ENCODE results near the gene SLC66A2. TPM values are rescaled to one million over a fixed set of nuclear protein-coding genes. Genes with fewer than 3 reads are reported as not detected.
"Not testable (repeated sequence)": the region's sequence is repeated elsewhere in the genome, so short reads cannot be mapped to it uniquely, and the experiment has no call there.

Gene SLC66A2
- total and polyA plus RNA-seq, 3 experiments from 2014 or later, result 18.3 to 31.7 (median 29.9) TPM

- Mint-ChIP-seq H3K4me3 (no peak overlapping the region), H3K36me3 (no peaks in the 10 kb centered on the region), H3K27me3 (no peaks in the 10 kb centered on the region), H3K4me1 (no peaks in the 10 kb centered on the region), H3K9me3 (peaks cover 0 to 5% (median 2%) of the 10 kb centered on the region in 5 donors), H3K27ac (no peak overlapping the region)
- H3K4me3 ChIP-seq (ENCODE audit: low read length), result no peak overlapping the region
- ChIA-PET POLR2A (no interaction called here), CTCF (no interaction called here)
- H3K36me3 ChIP-seq (ENCODE audit: insufficient read depth, low read length), result no peaks in the 10 kb centered on the region
- DNase-seq, result peak in 1 of 5 donors; percentile 33
- no peaks in the 10 kb centered on the region for H3K4me1 ChIP-seq (ENCODE audit: insufficient read depth, low read length)
- H3K27me3 ChIP-seq (ENCODE audit: insufficient read depth, low read length, poor library complexity, severe bottlenecking), result no peaks in the 10 kb centered on the region
- no peaks in the 10 kb centered on the region for H3K9me3 ChIP-seq (ENCODE audit: low read length)
- H3K27ac ChIP-seq (ENCODE audit: low read depth, low read length), result no peak overlapping the region
These were observed 84.4 kb downstream of the SLC66A2 start for GRCh38 chr18:79866889-79867574.

GRCh38 chr18:79865951-79866350, 85.5 kb downstream of the SLC66A2 start:
- H3K36me3 ChIP-seq (ENCODE audit: insufficient read depth, low read length); H3K27ac ChIP-seq (ENCODE audit: low read depth, low read length); H3K4me1 Mint-ChIP-seq; H3K27me3 ChIP-seq (ENCODE audit: insufficient read depth, low read length, poor library complexity, severe bottlenecking); CTCF ChIA-PET; H3K27ac Mint-ChIP-seq; H3K9me3 ChIP-seq (ENCODE audit: low read length); H3K4me3 Mint-ChIP-seq; H3K36me3 Mint-ChIP-seq; H3K4me1 ChIP-seq (ENCODE audit: insufficient read depth, low read length); H3K27me3 Mint-ChIP-seq; DNase-seq; POLR2A ChIA-PET; H3K4me3 ChIP-seq (ENCODE audit: low read length): not testable (repeated sequence)
- H3K9me3 Mint-ChIP-seq, result peaks cover 0 to 12% (median 7%) of the 10 kb centered on the region in 5 donors

- H3K4me1 ChIP-seq (ENCODE audit: insufficient read depth, low read length); H3K36me3 Mint-ChIP-seq; H3K4me1 Mint-ChIP-seq; H3K9me3 ChIP-seq (ENCODE audit: low read length); CTCF ChIA-PET; H3K4me3 Mint-ChIP-seq; H3K27ac Mint-ChIP-seq; DNase-seq; H3K27ac ChIP-seq (ENCODE audit: low read depth, low read length); H3K27me3 Mint-ChIP-seq; POLR2A ChIA-PET; H3K36me3 ChIP-seq (ENCODE audit: insufficient read depth, low read length); H3K27me3 ChIP-seq (ENCODE audit: insufficient read depth, low read length, poor library complexity, severe bottlenecking); H3K4me3 ChIP-seq (ENCODE audit: low read length): not testable (repeated sequence)
- H3K9me3 Mint-ChIP-seq, result peaks cover 0 to 12% (median 9%) of the 10 kb centered on the region in 5 donors
These were observed 86.5 kb downstream of the SLC66A2 start for GRCh38 chr18:79864955-79865354.

- Mint-ChIP-seq H3K27me3 (peaks cover 0 to 4% of the 10 kb centered on the region in 2 donors), H3K4me1 (no peaks in the 10 kb centered on the region), H3K27ac (no peak overlapping the region), H3K4me3 (no peak overlapping the region), H3K36me3 (no peaks in the 10 kb centered on the region), H3K9me3 (peaks cover 0 to 12% (median 9%) of the 10 kb centered on the region in 5 donors)
- H3K4me1 ChIP-seq (ENCODE audit: insufficient read depth, low read length), result no peaks in the 10 kb centered on the region
- H3K36me3 ChIP-seq (ENCODE audit: insufficient read depth, low read length), result no peaks in the 10 kb centered on the region
- no peaks in the 10 kb centered on the region for H3K9me3 ChIP-seq (ENCODE audit: low read length)
- no peak overlapping the region for H3K27ac ChIP-seq (ENCODE audit: low read depth, low read length)
- ChIA-PET POLR2A (no interaction called here), CTCF (no interaction called here)
- H3K27me3 ChIP-seq (ENCODE audit: insufficient read depth, low read length, poor library complexity, severe bottlenecking), result no peaks in the 10 kb centered on the region
- no peak overlapping the region for H3K4me3 ChIP-seq (ENCODE audit: low read length)
- no peak for DNase-seq
These were observed 87.3 kb downstream of the SLC66A2 start for GRCh38 chr18:79864006-79864725.

GRCh38 chr18:79863161-79864005, 88.1 kb downstream of the SLC66A2 start:
- no peak overlapping the region for H3K4me3 Mint-ChIP-seq
- CTCF ChIA-PET, result no interaction called here

GRCh38 chr18:79862562-79862961, 88.9 kb downstream of the SLC66A2 start:
- H3K9me3 ChIP-seq (ENCODE audit: low read length), result no peaks in the 10 kb centered on the region
- H3K4me1 ChIP-seq (ENCODE audit: insufficient read depth, low read length), result no peaks in the 10 kb centered on the region
- no peaks in the 10 kb centered on the region for H3K27me3 ChIP-seq (ENCODE audit: insufficient read depth, low read length, poor library complexity, severe bottlenecking)
- H3K36me3 ChIP-seq (ENCODE audit: insufficient read depth, low read length), result no peaks in the 10 kb centered on the region
- Mint-ChIP-seq H3K36me3 (no peaks in the 10 kb centered on the region), H3K4me1 (no peaks in the 10 kb centered on the region), H3K4me3 (no peak overlapping the region), H3K9me3 (peaks cover 0 to 12% (median 9%) of the 10 kb centered on the region in 5 donors), H3K27ac (no peak overlapping the region), H3K27me3 (peaks cover 1 to 8% of the 10 kb centered on the region in 2 donors)
- H3K4me3 ChIP-seq (ENCODE audit: low read length), result no peak overlapping the region
- ChIA-PET POLR2A (no interaction called here), CTCF (no interaction called here)
- H3K27ac ChIP-seq (ENCODE audit: low read depth, low read length), result no peak overlapping the region
- no peak for DNase-seq

More at GRCh38 chr18:79863161-79864005, 88.1 kb downstream of the SLC66A2 start:
- Mint-ChIP-seq H3K9me3 (peaks cover 0 to 12% (median 9%) of the 10 kb centered on the region in 5 donors), H3K27ac (no peak overlapping the region), H3K27me3 (peaks cover 0 to 5% of the 10 kb centered on the region in 2 donors), H3K4me1 (no peaks in the 10 kb centered on the region), H3K36me3 (no peaks in the 10 kb centered on the region)
- H3K27ac ChIP-seq (ENCODE audit: low read depth, low read length), result no peak overlapping the region
- H3K9me3 ChIP-seq (ENCODE audit: low read length), result no peaks in the 10 kb centered on the region
- H3K36me3 ChIP-seq (ENCODE audit: insufficient read depth, low read length), result no peaks in the 10 kb centered on the region
- no peak overlapping the region for H3K4me3 ChIP-seq (ENCODE audit: low read length)
- POLR2A ChIA-PET, result no interaction called here
- no peak for DNase-seq
- no peaks in the 10 kb centered on the region for H3K4me1 ChIP-seq (ENCODE audit: insufficient read depth, low read length)
- no peaks in the 10 kb centered on the region for H3K27me3 ChIP-seq (ENCODE audit: insufficient read depth, low read length, poor library complexity, severe bottlenecking)

- Mint-ChIP-seq H3K27me3 (peaks cover 5 to 14% of the 10 kb centered on the region in 2 donors), H3K4me3 (no peak overlapping the region), H3K4me1 (peaks cover 0 to 6% (median 5%) of the 10 kb centered on the region in 3 donors), H3K9me3 (peaks cover 0 to 12% (median 9%) of the 10 kb centered on the region in 5 donors), H3K36me3 (no peaks in the 10 kb centered on the region), H3K27ac (no peak overlapping the region)
- H3K27me3 ChIP-seq (ENCODE audit: insufficient read depth, low read length, poor library complexity, severe bottlenecking), result no peaks in the 10 kb centered on the region
- no peaks in the 10 kb centered on the region for H3K9me3 ChIP-seq (ENCODE audit: low read length)
- CTCF ChIA-PET, result no interaction called here
- H3K4me1 ChIP-seq (ENCODE audit: insufficient read depth, low read length), result peaks cover under 1% of the 10 kb centered on the region
- no peak overlapping the region for H3K27ac ChIP-seq (ENCODE audit: low read depth, low read length)
- DNase-seq, result no peak
- H3K36me3 ChIP-seq (ENCODE audit: insufficient read depth, low read length), result no peaks in the 10 kb centered on the region
- POLR2A ChIA-PET, result no interaction called here
- H3K4me3 ChIP-seq (ENCODE audit: low read length), result no peak overlapping the region
These were observed 89.8 kb downstream of the SLC66A2 start for GRCh38 chr18:79861687-79862086.

GRCh38 chr18:79859314-79859713, 92.1 kb downstream of the SLC66A2 start:
- DNase-seq, result no peak
- ChIA-PET CTCF (no interaction called here), POLR2A (no interaction called here)
- Histone ChIP-seq H3K4me3 (ENCODE audit: low read length) (no peak overlapping the region), H3K9me3 (ENCODE audit: low read length) (no peaks in the 10 kb centered on the region), H3K27me3 (ENCODE audit: insufficient read depth, low read length, poor library complexity, severe bottlenecking) (no peaks in the 10 kb centered on the region), H3K27ac (ENCODE audit: low read depth, low read length) (no peak overlapping the region), H3K36me3 (ENCODE audit: insufficient read depth, low read length) (no peaks in the 10 kb centered on the region), H3K4me1 (ENCODE audit: insufficient read depth, low read length) (peaks cover 4% of the 10 kb centered on the region)
- peaks cover 7 to 25% of the 10 kb centered on the region in 2 donors for H3K27me3 Mint-ChIP-seq
- H3K9me3 Mint-ChIP-seq, result peaks cover 0 to 12% (median 9%) of the 10 kb centered on the region in 5 donors
- peaks cover 0 to 6% (median 5%) of the 10 kb centered on the region in 3 donors for H3K4me1 Mint-ChIP-seq
- no peaks in the 10 kb centered on the region for H3K36me3 Mint-ChIP-seq
- no peak overlapping the region for H3K4me3 Mint-ChIP-seq
- no peak overlapping the region for H3K27ac Mint-ChIP-seq

All from CD8-positive, alpha-beta memory T cell (primary cell).